NCI-H128 (cell line): ENCODE results near the gene PGBD5.
A peak's percentile ranks its signal among the peaks of the same experiment; 100 is the strongest.

Experiments
- DNase-seq: peaks from one replicate; lab custom pipeline; 2025; ENCODE audit not compliant: unreplicated experiment; lab: John Stamatoyannopoulos, UW

The PGBD5 gene

DNA sequence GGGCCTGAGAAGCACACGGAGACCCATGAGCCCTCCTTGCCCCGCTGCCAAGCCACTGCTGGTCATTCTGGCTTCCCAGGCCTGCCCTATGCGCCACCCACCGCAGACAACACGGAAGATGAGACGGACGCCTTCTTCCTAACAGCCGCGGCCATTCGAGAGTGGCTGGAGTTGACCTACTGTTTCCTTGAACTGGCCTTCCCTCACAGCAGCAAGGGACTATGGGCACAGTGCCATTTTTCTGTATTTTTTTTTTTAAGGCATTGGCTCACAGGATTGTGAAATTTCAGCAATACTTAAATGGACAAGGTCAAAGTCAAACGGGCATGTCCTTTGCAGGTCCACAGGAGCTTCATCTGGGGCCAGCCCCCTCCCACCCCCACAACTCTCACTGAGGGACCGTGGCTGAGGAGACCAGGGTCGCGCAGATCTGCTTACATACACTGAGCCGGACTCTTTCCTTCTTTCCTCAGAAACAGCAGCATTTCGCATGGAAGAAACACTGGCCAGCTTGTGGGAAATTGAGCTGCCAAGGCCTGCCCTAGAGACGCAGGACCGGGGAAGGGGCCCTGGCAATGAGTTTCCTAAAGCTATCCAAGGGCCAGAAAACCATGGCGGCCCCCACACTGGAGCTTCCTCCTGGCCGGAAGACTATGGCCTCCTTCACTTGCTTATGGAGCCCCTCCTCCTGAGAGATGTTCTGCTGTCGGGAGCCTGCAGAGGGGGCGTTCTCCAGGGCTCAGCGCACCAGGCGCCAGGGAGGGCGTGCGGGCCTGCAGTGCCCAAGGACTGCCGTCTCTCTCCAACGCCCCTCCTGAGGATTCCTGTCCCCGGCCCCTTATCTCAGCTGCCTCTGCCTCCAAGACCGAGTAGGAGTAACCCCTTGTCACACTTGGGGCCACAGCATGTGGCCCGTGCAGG lies 98.9 kb downstream of the PGBD5 start:
- DNase-seq, result no peak

- DNase-seq, result no peak
Measured at GRCh38 chr1:230323686-230324085, 102.4 kb downstream of the PGBD5 start.

DNA sequence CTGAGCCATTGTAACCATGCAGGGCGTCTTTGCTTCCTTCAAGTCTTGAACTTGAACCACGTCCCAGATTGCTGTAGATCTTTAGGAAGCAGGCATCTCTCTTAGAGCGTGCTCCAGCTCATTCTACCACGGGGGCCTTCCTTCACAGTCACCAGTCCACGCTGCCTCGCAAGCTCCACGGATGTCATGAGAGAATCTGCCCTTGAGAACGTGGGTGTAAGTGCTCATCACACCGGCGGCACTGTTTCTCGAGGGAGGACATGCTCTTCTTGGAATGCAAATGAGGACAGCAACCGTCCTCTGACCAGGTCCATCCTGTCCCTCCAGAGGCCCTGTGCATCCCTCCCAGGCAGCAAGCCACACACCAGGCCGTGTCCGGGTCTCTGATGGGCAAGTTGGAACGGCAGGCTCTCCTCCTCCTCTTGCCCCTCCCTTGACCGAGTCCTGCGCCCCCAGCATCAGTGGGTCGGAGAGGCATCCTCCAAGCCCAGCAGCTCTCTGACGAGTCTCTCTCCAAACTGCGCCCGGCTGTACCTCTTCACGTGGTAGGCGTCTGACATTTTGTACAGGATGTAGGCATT lies 103.1 kb downstream of the PGBD5 start:
- DNase-seq, result no peak

DNA sequence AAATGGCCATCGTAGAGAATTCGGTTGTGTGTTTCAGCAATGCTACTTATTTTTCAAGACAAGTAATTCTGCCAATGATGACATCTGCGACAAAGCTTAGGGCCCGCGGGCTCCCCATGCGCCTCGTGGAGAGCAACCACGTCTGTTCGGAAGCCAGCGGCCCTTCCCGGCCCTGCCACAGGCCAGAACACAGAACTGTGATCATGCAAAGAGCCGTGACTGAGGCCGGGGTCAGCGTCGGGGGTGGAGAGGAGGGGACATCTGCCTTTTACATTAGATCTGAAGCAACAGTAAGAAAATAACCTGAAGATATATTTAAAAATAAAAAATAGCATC lies 103.7 kb downstream of the PGBD5 start:
- no peak for DNase-seq

DNA sequence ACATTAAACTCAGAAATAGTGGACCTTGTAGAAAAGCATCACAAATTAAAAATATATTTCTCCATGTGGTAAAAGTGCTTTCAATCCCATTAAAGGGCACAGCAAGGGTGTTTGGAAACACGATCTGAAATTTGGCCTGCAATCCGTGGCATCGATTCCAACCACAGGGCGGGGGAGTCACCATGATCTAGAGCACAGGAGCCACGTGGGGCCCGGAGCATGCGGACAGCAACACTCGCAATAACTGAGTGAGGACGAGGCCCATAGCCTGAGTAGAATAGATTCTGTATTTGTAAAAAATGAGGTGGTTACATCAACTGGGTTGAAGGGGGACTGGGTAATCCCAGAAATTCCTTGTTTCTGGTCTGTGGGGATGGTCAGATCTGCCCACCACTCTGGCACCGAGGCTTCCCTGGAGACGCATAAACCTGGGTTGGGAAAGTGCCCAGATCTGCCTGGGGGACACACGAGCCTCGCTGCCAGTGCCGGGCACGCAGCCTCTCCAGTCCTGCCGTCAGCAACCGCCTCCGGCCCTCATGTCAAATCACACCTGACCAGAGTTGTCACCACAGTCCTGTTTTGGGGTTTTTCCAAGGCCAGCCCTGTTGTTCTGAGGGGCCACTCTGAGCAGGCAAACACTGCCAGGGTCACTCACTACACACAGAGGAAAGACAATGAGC lies 104.3 kb downstream of the PGBD5 start:
- DNase-seq, result no peak

DNA sequence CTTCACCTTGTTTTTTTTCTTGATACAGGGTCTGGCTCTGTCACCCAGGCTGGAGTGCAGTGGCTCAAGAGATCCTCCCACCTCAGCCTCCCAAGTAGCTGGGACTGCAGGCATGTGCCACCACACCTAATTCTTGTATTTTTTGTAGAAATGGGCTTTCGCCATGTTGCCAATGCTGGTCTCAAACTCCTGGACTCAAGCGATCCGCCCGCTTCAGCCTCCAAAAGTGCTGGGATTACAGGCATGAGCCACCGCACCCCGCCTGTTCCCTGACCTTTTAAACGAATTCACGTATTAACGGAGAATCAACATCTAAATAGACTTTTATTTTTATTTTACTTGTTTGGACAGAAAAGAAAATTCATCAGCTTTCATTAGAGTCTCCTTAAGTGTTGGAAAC lies 104.8 kb downstream of the PGBD5 start:
- no peak for DNase-seq

GRCh38 chr1:230320804-230321203 lies 105.3 kb downstream of the PGBD5 start:
- DNase-seq, result no peak

- DNase-seq, result no peak
Measured at GRCh38 chr1:230319014-230319747, 107.0 kb downstream of the PGBD5 start.

GRCh38 chr1:230317823-230318819 lies 108.0 kb downstream of the PGBD5 start:
- no peak for DNase-seq

GRCh38 chr1:230316864-230317745 lies 109.0 kb downstream of the PGBD5 start:
- no peak for DNase-seq

DNA sequence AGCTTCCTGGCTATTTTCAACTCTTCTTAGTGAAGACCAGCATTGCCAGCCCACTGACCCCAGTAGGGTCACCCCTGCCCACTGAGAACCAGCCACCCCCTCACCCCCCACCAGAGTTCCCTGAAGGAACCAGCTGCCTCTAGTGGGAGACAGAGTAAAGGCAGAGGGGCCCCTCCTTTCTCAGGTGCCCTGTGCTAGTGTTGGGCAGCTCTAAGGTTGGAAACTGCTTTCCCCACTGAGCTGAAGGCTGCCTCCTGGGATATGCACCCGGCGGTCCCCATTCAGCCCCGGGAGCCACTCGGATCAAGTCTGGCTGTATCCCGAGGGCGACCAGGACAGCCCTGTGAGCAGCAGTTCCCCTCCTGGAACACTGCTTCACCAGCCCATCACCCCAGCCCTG lies 111.0 kb downstream of the PGBD5 start:
- DNase-seq, result no peak

GRCh38 chr1:230314142-230314470 lies 112.0 kb downstream of the PGBD5 start:
- no peak for DNase-seq

DNA sequence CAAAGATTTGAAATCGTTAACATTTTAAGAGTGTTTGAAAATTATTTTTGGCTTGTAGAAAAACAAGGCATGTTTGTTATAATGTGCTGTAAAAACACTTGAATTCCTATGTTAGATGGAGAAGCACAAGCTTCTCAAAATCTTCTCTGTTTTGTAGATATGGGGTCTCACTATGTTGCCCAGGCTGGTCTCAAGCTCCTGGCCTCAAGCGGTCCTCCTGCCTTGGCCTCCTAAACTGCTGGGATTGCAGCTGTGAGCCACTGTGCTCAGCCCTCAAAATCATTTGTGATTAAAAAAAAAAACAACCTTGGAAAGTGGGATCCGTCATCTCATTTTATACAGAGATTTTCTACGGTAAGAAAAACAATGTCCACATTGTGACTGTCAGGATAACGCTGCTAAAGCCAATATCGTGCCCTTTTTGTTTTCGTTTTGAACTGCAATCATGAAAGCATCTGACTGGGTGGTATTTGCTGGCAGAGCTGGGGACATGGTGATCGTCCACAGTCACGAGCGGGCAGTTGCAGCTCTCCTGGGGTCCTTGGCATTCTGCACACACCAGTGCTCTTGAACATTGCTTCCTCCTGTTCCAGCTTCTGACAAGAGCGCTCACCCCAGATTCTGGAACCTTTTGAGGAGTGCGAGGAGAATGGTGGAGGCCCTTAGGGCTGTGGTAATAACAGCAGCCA lies 112.5 kb downstream of the PGBD5 start:
- DNase-seq, result no peak

- no peak for DNase-seq
Measured at GRCh38 chr1:230312676-230313075, 113.5 kb downstream of the PGBD5 start.

GRCh38 chr1:230310381-230311163 lies 115.6 kb downstream of the PGBD5 start:
- peak; percentile 62 for DNase-seq

- no peak for DNase-seq
Measured at GRCh38 chr1:230309646-230310177, 116.4 kb downstream of the PGBD5 start.

- DNase-seq, result no peak
Measured at GRCh38 chr1:230308821-230309220, 117.3 kb downstream of the PGBD5 start.

GRCh38 chr1:230308039-230308438 lies 118.1 kb downstream of the PGBD5 start:
- DNase-seq, result no peak
